ENCODE measurements around the gene POMT1.
"Not testable (repeated sequence)": the region's sequence is repeated elsewhere in the genome, so short reads cannot be mapped to it uniquely, and the experiment has no call there.

The POMT1 gene

GRCh38 chr9:131469356-131469755, 33.4 kb upstream of the POMT1 start:
- WGBS, 2 experiments: 96% methylated on average over 6 of the region's 6 CpGs
- Histone ChIP-seq H3K27me3 (ENCODE audit: control insufficient read depth, insufficient read depth, low read length, poor library complexity, severe bottlenecking) (no peaks in the 10 kb centered on the region), H3K27ac (ENCODE audit: insufficient read depth, low read depth, low read length, poor library complexity, severe bottlenecking) (no peak overlapping the region), H3K4me3 (ENCODE audit: insufficient read depth, low read depth, low read length) (no peak overlapping the region), H3K36me3 (ENCODE audit: control insufficient read depth, insufficient read depth, low read length) (peaks cover 77% of the 10 kb centered on the region), H3K9me3 (ENCODE audit: control insufficient read depth, low read length) (no peaks in the 10 kb centered on the region), H3K4me1 (ENCODE audit: control insufficient read depth, insufficient read depth, low read length) (no peaks in the 10 kb centered on the region)

GRCh38 chr9:131469951-131470350, 32.8 kb upstream of the POMT1 start:
- Histone ChIP-seq H3K36me3 (ENCODE audit: control insufficient read depth, insufficient read depth, low read length) (peaks cover 77% of the 10 kb centered on the region), H3K9me3 (ENCODE audit: control insufficient read depth, low read length) (no peaks in the 10 kb centered on the region), H3K27ac (ENCODE audit: insufficient read depth, low read depth, low read length, poor library complexity, severe bottlenecking) (no peak overlapping the region), H3K4me3 (ENCODE audit: insufficient read depth, low read depth, low read length) (no peak overlapping the region), H3K27me3 (ENCODE audit: control insufficient read depth, insufficient read depth, low read length, poor library complexity, severe bottlenecking) (no peaks in the 10 kb centered on the region), H3K4me1 (ENCODE audit: control insufficient read depth, insufficient read depth, low read length) (no peaks in the 10 kb centered on the region)
- WGBS, 2 experiments: 97 to 98% methylated on average over 16 of the region's 16 CpGs

- H3K27me3 ChIP-seq (ENCODE audit: control insufficient read depth, insufficient read depth, low read length, poor library complexity, severe bottlenecking): no peaks in the 10 kb centered on the region
- peaks cover 77% of the 10 kb centered on the region for H3K36me3 ChIP-seq (ENCODE audit: control insufficient read depth, insufficient read depth, low read length)
- no peak overlapping the region for H3K4me3 ChIP-seq (ENCODE audit: insufficient read depth, low read depth, low read length)
- H3K4me1 ChIP-seq (ENCODE audit: control insufficient read depth, insufficient read depth, low read length): no peaks in the 10 kb centered on the region
- no peaks in the 10 kb centered on the region for H3K9me3 ChIP-seq (ENCODE audit: control insufficient read depth, low read length)
- WGBS, 2 experiments: 96 to 97% methylated on average over 12 of the region's 12 CpGs
- no peak overlapping the region for H3K27ac ChIP-seq (ENCODE audit: insufficient read depth, low read depth, low read length, poor library complexity, severe bottlenecking)
Observed at GRCh38 chr9:131470581-131470991, 32.1 kb upstream of the POMT1 start.

GRCh38 chr9:131472085-131472484, 30.6 kb upstream of the POMT1 start:
- not testable (repeated sequence) for H3K9me3 ChIP-seq (ENCODE audit: control insufficient read depth, low read length); H3K27me3 ChIP-seq (ENCODE audit: control insufficient read depth, insufficient read depth, low read length, poor library complexity, severe bottlenecking); H3K4me1 ChIP-seq (ENCODE audit: control insufficient read depth, insufficient read depth, low read length); H3K27ac ChIP-seq (ENCODE audit: insufficient read depth, low read depth, low read length, poor library complexity, severe bottlenecking); H3K4me3 ChIP-seq (ENCODE audit: insufficient read depth, low read depth, low read length)
- peaks cover 78% of the 10 kb centered on the region for H3K36me3 ChIP-seq (ENCODE audit: control insufficient read depth, insufficient read depth, low read length)
- 96 to 100% methylated on average over 3 to 5 of the region's 5 CpGs for WGBS, 2 experiments

GRCh38 chr9:131473198-131473885, 29.4 kb upstream of the POMT1 start:
- Histone ChIP-seq H3K27ac (ENCODE audit: insufficient read depth, low read depth, low read length, poor library complexity, severe bottlenecking) (no peak overlapping the region), H3K27me3 (ENCODE audit: control insufficient read depth, insufficient read depth, low read length, poor library complexity, severe bottlenecking) (no peaks in the 10 kb centered on the region), H3K36me3 (ENCODE audit: control insufficient read depth, insufficient read depth, low read length) (peaks cover 73% of the 10 kb centered on the region), H3K4me1 (ENCODE audit: control insufficient read depth, insufficient read depth, low read length) (no peaks in the 10 kb centered on the region), H3K4me3 (ENCODE audit: insufficient read depth, low read depth, low read length) (no peak overlapping the region), H3K9me3 (ENCODE audit: control insufficient read depth, low read length) (no peaks in the 10 kb centered on the region)
- WGBS, 2 experiments: 96 to 97% methylated on average over 9 of the region's 9 CpGs

- Histone ChIP-seq H3K4me1 (ENCODE audit: control insufficient read depth, insufficient read depth, low read length) (no peaks in the 10 kb centered on the region), H3K27ac (ENCODE audit: insufficient read depth, low read depth, low read length, poor library complexity, severe bottlenecking) (no peak overlapping the region), H3K36me3 (ENCODE audit: control insufficient read depth, insufficient read depth, low read length) (peaks cover 76% of the 10 kb centered on the region)
Observed at GRCh38 chr9:131473891-131474290, 28.8 kb upstream of the POMT1 start.

GRCh38 chr9:131474711-131475110, 28.0 kb upstream of the POMT1 start:
- no peaks in the 10 kb centered on the region for H3K9me3 ChIP-seq (ENCODE audit: control insufficient read depth, low read length)
- no peak overlapping the region for H3K4me3 ChIP-seq (ENCODE audit: insufficient read depth, low read depth, low read length)
- H3K4me1 ChIP-seq (ENCODE audit: control insufficient read depth, insufficient read depth, low read length): no peaks in the 10 kb centered on the region
- H3K27ac ChIP-seq (ENCODE audit: insufficient read depth, low read depth, low read length, poor library complexity, severe bottlenecking): no peak overlapping the region
- WGBS, 2 experiments: 92 to 96% methylated on average over 16 of the region's 16 CpGs
- H3K27me3 ChIP-seq (ENCODE audit: control insufficient read depth, insufficient read depth, low read length, poor library complexity, severe bottlenecking): no peaks in the 10 kb centered on the region
- peaks cover 81% of the 10 kb centered on the region for H3K36me3 ChIP-seq (ENCODE audit: control insufficient read depth, insufficient read depth, low read length)

More at GRCh38 chr9:131473891-131474290, 28.8 kb upstream of the POMT1 start:
- Histone ChIP-seq H3K4me3 (ENCODE audit: insufficient read depth, low read depth, low read length) (no peak overlapping the region), H3K9me3 (ENCODE audit: control insufficient read depth, low read length) (no peaks in the 10 kb centered on the region), H3K27me3 (ENCODE audit: control insufficient read depth, insufficient read depth, low read length, poor library complexity, severe bottlenecking) (no peaks in the 10 kb centered on the region)
- WGBS, 2 experiments: 94 to 96% methylated on average over 10 of the region's 10 CpGs

GRCh38 chr9:131475111-131475955, 27.4 kb upstream of the POMT1 start:
- no peak overlapping the region for H3K27ac ChIP-seq (ENCODE audit: insufficient read depth, low read depth, low read length, poor library complexity, severe bottlenecking)
- WGBS, 2 experiments: 96% methylated on average over 46 of the region's 46 CpGs
- no peaks in the 10 kb centered on the region for H3K9me3 ChIP-seq (ENCODE audit: control insufficient read depth, low read length)
- no peak overlapping the region for H3K4me3 ChIP-seq (ENCODE audit: insufficient read depth, low read depth, low read length)
- no peaks in the 10 kb centered on the region for H3K27me3 ChIP-seq (ENCODE audit: control insufficient read depth, insufficient read depth, low read length, poor library complexity, severe bottlenecking)
- H3K4me1 ChIP-seq (ENCODE audit: control insufficient read depth, insufficient read depth, low read length): no peaks in the 10 kb centered on the region
- peaks cover 81% of the 10 kb centered on the region for H3K36me3 ChIP-seq (ENCODE audit: control insufficient read depth, insufficient read depth, low read length)

GRCh38 chr9:131475956-131476776, 26.6 kb upstream of the POMT1 start:
- no peaks in the 10 kb centered on the region for H3K27me3 ChIP-seq (ENCODE audit: control insufficient read depth, insufficient read depth, low read length, poor library complexity, severe bottlenecking)
- 95 to 96% methylated on average over 40 of the region's 40 CpGs for WGBS, 2 experiments
- no peaks in the 10 kb centered on the region for H3K4me1 ChIP-seq (ENCODE audit: control insufficient read depth, insufficient read depth, low read length)
- no peak overlapping the region for H3K27ac ChIP-seq (ENCODE audit: insufficient read depth, low read depth, low read length, poor library complexity, severe bottlenecking)
- no peak overlapping the region for H3K4me3 ChIP-seq (ENCODE audit: insufficient read depth, low read depth, low read length)
- peaks cover 80% of the 10 kb centered on the region for H3K36me3 ChIP-seq (ENCODE audit: control insufficient read depth, insufficient read depth, low read length)
- no peaks in the 10 kb centered on the region for H3K9me3 ChIP-seq (ENCODE audit: control insufficient read depth, low read length)

Data from ectodermal cell (in vitro differentiated cells).